Right lobe of liver (tissue), 6 donors: ENCODE results near the gene PDE6A. TPM values are rescaled to one million over a fixed set of nuclear protein-coding genes. Genes with fewer than 3 reads are reported as not detected.

Experiments used
- ATAC-seq, 4 donors: fragments of 200-7000 bp; cut with Tn5 transposase; one replicate each; pipeline ENCODE4 v1.9.1; 2020; ENCODE audit warnings: mild to moderate bottlenecking in 4 of 4, moderate library complexity in 4 of 4
- DNase-seq, 3 donors: peaks; one replicate each; pipeline ENCODE4 v3.0.0-alpha.2; 2020
- H3K27ac ChIP-seq, 3 donors: fragments of 200-600 bp; one replicate each; pipeline ENCODE4 v1.8.0; 2022
- H3K27me3 ChIP-seq, 2 donors: fragments of 200-600 bp; one replicate each; pipeline ENCODE4 v1.8.0; 2022
- H3K36me3 ChIP-seq, 4 donors: fragments of 200-600 bp; sonication (generic) in 1 of 4; one replicate each; pipeline versions ENCODE4 v1.5.1 to v1.8.0; 2017 to 2022; ENCODE audit warnings: control low read depth in 1 of 4
- H3K4me1 ChIP-seq, 4 donors: fragments of 200-600 bp; sonication (generic) in 1 of 4; one replicate each; pipeline versions ENCODE4 v1.5.1 to v1.8.0; 2017 to 2022; ENCODE audit warnings: control low read depth in 1 of 4
- H3K4me3 ChIP-seq, 3 donors: fragments of 200-600 bp; one replicate each; pipeline ENCODE4 v1.8.0; 2022
- H3K9me3 ChIP-seq, 4 donors: fragments of 200-600 bp; sonication (generic) in 1 of 4; one replicate each; pipeline versions ENCODE4 v1.5.1 to v1.8.0; 2017 to 2022; ENCODE audit warnings: control low read depth in 1 of 4
- CTCF ChIP-seq, 4 donors: fragments of 200-600 bp in 3 of 4; fragments of 450-650 bp in 1 of 4; IDR thresholded peaks; one replicate each; pipeline versions ENCODE4 v1.5.1 to v1.8.0; 2016 to 2022; ENCODE audit warnings: antibody characterized with exemption in 4 of 4, mild to moderate bottlenecking in 2 of 4
- POLR2A ChIP-seq: fragments of 450-650 bp; IDR thresholded peaks from one replicate; pipeline ENCODE4 v1.6.1; 2017; ENCODE audit warnings: antibody characterized with exemption, mild to moderate bottlenecking
- WGBS: methylation state at CpG from one replicate; pipeline ENCODE4 v1.1.6; 2018; ENCODE audit warnings: low coverage, low lambda C conversion rate; ENCODE audit not compliant: insufficient coverage; ENCODE audit errors: missing lambda C conversion rate; 5-methylcytosine and 5-hydroxymethylcytosine counted together
- intact Hi-C, 2 donors: fragments of 100-400 bp; cut with DNase I; formaldehyde crosslinking; loops; one replicate each; pipeline versions ENCODE4 v1.11.2 to v1.14.1; 2022
- total RNA-seq, 6 experiments: library from RNA; depleted of rRNA in 2 of 6; stranded (reverse); fragments of >200 nt in 2 of 6; fragmentation: NEBNext Ultra II Directional in 3 of 6; extraction: Animal tissue kit (Norgen Biotek cat#: 25700) in 3 of 6; gene quantifications; one replicate each; pipeline versions ENCODE4 v1.1.0 to v1.2.4, GENCODE V29; 2016 to 2023
- donor health status: DM: no; HTN: yes; CAD: no.
- donor health status: DM: no; HTN: no; CAD: no.
- donor health status: DM: no; HTN: no; CAD: no.
- donor health status: DM: no; HTN: yes; CAD: no.
- donor health status: DM: no; HTN: yes; CAD: no.

The PDE6A gene
- total RNA-seq, 6 experiments from 2014 or later: not detected

GRCh38 chr5:149820012-149820411 lies 124.6 kb downstream of the PDE6A start:
- DNase-seq (no peak), ATAC-seq (no peak)
- Histone ChIP-seq H3K27me3 (no peaks in the 10 kb centered on the region), H3K36me3 (no peaks in the 10 kb centered on the region), H3K4me1 (no peaks in the 10 kb centered on the region), H3K4me3 (no peak overlapping the region), H3K27ac (no peak overlapping the region), H3K9me3 (no peaks in the 10 kb centered on the region)
- 55% methylated on average over 2 of the region's 2 CpGs for WGBS
- intact Hi-C loops: no loop called here
- no peak for TF ChIP-seq POLR2A
- TF ChIP-seq CTCF (IDR thresholded peaks at IDR 0.05): no peak

GRCh38 chr5:149818116-149818515 lies 126.5 kb downstream of the PDE6A start:
- intact Hi-C loops: no loop called here
- no peaks in the 10 kb centered on the region for H3K4me1 ChIP-seq
- no peak for DNase-seq
- WGBS: no CpG with 5 or more reads among the region's 4 CpGs
- no peak overlapping the region for H3K27ac ChIP-seq
- no peaks in the 10 kb centered on the region for H3K36me3 ChIP-seq
- ATAC-seq: no peak
- no peaks in the 10 kb centered on the region for H3K27me3 ChIP-seq
- no peak overlapping the region for H3K4me3 ChIP-seq
- TF ChIP-seq CTCF (IDR thresholded peaks at IDR 0.05) (no peak), POLR2A (no peak)
- H3K9me3 ChIP-seq: no peaks in the 10 kb centered on the region

- Histone ChIP-seq H3K27me3 (no peaks in the 10 kb centered on the region), H3K4me1 (no peaks in the 10 kb centered on the region), H3K27ac (no peak overlapping the region), H3K4me3 (no peak overlapping the region), H3K36me3 (no peaks in the 10 kb centered on the region), H3K9me3 (no peaks in the 10 kb centered on the region)
- no peak for ATAC-seq
- intact Hi-C loops: no loop called here
- no peak for TF ChIP-seq CTCF (IDR thresholded peaks at IDR 0.05)
- no peak for TF ChIP-seq POLR2A
- DNase-seq: no peak
- WGBS: 83% methylated on average over 4 of the region's 4 CpGs
These were observed 127.0 kb downstream of the PDE6A start for GRCh38 chr5:149817539-149818060.

GRCh38 chr5:149816661-149817060 lies 127.9 kb downstream of the PDE6A start:
- no peaks in the 10 kb centered on the region for H3K36me3 ChIP-seq
- H3K4me1 ChIP-seq: no peaks in the 10 kb centered on the region
- WGBS: no CpG with 5 or more reads among the region's 2 CpGs
- no peak overlapping the region for H3K27ac ChIP-seq
- no peaks in the 10 kb centered on the region for H3K9me3 ChIP-seq
- intact Hi-C loops: no loop called here
- no peak for TF ChIP-seq CTCF (IDR thresholded peaks at IDR 0.05)
- TF ChIP-seq POLR2A: no peak
- no peak for DNase-seq
- H3K27me3 ChIP-seq: no peaks in the 10 kb centered on the region
- no peak for ATAC-seq
- no peak overlapping the region for H3K4me3 ChIP-seq

GRCh38 chr5:149811453-149811852 lies 133.1 kb downstream of the PDE6A start:
- Histone ChIP-seq H3K36me3 (no peaks in the 10 kb centered on the region), H3K4me1 (no peaks in the 10 kb centered on the region), H3K27me3 (no peaks in the 10 kb centered on the region), H3K9me3 (no peaks in the 10 kb centered on the region), H3K4me3 (no peak overlapping the region), H3K27ac (no peak overlapping the region)
- ATAC-seq: no peak
- DNase-seq: no peak
- TF ChIP-seq CTCF (IDR thresholded peaks at IDR 0.05): no peak
- no peak for TF ChIP-seq POLR2A
- intact Hi-C loops: no loop called here
- WGBS: 75% methylated on average over 3 of the region's 3 CpGs
